Femur (tissue), 1 donor: ENCODE data around the gene LRATD1.

Source experiments
- DNase-seq: peaks from one replicate; pipeline ENCODE4 v3.0.0-alpha.2; 2017

The LRATD1 gene

DNA sequence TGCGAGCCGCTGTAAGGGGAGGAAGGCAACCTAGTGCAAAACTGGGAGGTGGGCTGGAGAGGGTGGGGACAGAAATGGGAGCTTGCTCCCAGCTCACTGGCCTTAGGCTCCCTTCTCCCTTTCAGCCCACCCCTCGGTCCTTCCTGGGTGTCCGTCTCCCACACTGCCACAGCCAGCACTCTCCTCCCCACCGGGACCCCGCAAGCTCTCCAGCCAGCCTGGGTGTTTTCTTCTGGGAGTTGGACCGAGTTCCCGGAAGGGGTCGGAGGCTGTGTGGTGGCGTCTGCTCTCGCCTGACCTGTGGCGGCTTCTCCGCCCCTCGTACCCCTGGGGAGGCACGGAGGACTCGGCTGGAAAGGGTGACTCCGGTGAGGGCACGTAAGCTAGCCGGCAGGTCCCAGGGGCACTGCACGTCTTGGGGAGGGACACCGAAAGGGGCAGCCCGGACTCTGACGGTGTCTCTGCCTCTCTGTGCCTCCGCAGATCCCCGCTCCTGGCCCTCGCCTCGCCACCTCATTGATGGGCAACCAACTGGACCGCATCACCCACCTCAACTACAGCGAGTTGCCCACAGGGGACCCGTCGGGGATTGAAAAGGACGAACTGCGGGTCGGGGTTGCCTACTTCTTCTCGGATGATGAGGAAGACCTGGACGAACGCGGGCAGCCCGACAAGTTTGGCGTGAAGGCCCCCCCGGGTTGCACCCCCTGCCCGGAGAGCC is 1.1 kb downstream of the LRATD1 start:
- peak; percentile 23 for DNase-seq

DNA sequence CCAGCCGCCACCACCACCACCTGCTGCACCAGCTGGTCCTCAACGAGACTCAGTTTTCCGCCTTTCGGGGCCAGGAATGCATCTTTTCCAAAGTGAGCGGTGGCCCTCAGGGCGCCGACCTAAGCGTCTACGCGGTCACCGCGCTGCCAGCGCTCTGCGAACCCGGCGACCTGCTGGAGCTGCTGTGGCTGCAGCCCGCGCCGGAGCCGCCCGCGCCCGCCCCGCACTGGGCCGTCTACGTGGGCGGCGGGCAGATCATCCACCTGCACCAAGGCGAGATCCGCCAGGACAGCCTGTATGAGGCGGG is 1.6 kb downstream of the LRATD1 start:
- no peak for DNase-seq

DNA sequence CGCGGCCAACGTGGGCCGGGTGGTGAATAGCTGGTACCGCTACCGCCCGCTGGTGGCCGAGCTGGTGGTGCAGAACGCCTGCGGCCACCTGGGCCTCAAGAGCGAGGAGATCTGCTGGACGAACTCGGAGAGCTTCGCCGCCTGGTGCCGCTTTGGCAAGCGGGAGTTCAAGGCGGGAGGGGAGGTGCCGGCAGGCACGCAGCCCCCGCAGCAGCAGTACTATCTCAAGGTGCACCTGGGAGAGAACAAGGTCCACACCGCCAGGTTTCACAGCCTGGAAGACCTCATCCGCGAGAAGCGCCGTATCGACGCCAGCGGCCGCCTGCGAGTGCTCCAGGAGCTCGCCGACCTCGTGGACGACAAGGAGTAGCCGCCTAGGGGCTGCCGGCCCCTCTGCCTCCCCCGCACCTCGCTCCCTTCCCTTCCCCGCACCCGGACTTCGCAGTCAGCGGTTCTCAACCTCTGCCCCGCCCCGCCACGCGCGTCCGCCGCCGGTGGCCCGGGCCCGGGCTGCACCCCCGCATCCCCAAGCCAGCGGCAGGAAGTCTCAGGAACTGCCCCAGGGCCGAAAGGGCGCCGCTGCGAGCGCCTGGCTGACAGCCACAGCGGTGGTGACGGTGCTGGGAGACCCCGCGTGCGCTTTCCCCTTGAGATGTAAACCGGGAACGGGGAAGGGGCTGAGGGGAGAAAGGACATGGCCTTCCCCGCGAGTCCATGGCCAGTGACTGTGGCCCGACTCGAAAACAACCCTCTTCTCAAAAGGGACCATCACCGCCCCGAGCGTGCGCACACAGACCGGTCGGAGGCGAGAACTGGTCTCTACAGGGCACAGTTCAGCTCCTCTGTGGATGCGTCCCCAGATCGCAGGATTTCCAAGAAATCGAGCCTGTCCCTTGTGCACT is 2.2 kb downstream of the LRATD1 start:
- DNase-seq, result peak; percentile 79

DNA sequence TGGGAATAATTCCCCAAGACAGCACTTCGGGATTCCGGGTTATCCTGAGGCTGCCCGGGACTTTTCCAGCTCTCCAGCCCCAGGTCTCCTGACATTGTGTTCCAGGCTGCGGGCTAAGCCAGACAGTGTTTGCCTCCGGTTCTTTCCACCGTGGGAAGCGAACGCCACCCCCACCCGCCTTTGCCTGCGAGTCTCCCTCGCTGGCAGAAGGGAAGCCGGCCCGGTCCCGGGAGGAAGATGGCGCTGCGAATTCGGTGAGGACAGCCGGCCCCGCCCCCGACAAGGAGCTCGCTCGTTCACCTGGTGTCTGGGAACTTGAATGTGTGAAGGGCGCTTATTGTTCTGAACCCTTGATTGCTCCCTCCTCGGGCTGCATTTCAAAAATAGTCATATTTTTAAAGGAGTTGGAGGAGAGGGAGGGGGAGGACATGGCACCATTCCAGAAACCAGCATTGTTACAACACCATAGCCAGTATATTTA is 2.9 kb downstream of the LRATD1 start:
- peak; percentile 70 for DNase-seq

DNA sequence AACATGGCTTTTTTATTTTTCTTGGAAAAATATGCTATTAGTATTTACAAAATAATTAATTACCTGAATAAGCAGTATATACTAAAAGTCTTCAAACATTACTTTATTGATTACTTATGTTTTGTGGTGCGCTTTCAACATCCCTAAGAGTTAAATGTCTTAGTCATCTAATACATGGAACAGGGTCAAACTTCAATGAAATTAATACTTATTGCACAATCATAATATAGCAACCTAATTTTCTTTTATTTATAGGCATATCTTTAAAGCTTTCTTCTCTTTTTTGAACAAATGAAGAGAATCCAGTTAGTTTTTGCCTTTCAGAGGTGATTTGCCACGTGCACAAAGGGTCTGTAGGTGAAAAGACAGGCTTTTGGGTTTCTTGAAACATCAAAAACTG is 6.0 kb downstream of the LRATD1 start:
- no peak for DNase-seq

DNA sequence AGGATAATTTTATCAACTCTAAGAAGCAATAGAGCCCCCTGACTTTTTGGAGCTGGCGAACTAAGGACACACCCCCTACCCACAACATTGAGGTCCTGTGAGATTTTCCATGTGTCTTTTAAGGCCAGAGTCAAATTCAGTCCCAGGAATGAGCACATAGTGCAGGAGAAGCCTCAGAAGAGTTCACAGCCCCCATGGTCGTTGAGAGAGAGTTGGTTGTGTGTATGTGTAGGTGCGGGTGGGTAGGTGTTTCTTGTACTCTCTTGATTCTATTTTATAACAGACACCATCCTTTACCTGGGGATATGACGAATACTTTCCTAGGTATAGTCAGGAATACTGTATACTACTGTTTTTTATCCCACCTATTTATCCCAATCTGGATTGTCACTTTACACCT is 8.6 kb downstream of the LRATD1 start:
- DNase-seq, result no peak

DNA sequence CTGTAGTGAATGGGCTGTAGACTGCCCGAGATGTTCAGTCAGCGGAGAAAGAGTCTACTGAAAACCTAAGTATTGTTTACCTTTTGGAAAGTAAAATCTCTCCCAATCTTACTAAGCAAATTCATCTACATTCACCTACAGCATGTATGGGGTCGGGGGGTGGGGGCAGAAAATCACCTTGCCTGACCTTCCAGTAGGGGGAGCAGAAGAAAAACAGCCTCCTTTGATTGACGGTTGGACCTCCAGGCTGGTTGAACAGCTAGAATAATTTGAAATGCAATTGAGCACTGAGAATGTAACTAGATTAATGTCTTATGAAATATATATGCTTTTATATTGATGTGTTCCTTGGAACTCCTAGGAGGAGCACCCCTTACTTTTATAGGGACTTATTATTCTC is 10.0 kb downstream of the LRATD1 start:
- no peak for DNase-seq

DNA sequence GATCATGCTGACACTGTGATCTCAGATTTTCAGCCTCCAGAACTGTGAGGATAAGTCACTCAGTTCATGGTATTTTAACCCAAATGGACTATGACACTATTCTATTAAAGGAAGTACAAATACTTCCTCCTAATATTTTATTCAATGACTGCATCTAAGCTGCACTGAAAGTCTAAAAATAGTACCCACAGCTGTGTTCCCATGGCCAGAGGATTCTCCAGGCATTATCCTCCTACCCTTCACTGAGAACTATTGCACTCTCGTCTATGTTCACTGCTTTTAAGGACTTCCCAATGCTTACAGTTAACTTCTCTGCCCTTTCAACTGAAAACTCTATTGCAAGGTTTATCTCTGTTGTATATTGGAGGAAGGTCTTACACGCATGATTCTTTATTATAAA is 15.2 kb downstream of the LRATD1 start:
- DNase-seq, result peak; percentile 34

DNA sequence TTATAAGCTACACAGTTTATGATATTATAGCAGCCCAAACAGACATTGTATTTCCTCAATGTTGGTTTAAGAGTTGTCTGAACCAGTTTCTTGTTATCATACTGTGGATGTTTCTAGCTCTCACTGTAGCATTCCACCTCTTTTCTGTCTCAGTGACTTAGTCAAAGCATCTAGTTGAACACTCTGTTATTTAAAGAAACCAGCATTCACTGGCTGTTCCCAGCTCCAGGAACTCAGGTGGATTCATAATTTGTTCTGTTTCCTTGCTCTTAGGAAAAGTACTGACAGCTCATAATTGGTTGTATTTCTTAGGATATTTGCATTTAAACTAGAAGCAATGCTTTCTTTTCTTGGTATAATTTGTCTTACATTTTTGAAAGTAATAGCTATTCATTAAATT is 17.5 kb downstream of the LRATD1 start:
- DNase-seq, result no peak

DNA sequence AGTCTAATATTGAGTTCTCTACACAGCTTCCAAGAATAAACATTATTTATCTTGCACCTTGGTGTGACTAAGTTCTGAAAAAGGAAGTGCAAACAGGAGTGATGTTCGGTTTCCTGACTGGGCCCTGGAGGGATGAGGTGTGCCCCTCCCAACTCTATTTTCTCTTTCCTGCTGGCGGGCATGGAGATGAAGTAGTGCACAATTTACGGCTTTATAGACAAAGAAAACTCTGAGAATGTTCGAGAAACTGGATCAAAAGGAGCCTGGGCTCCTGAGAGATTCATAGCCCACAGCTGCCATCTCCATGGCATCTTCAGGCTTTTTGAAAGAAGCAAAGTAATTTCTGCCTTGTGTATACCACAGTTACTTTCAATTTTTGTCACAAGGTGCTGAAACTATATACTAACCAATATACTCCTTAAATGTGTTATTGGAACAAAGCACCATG is 22.3 kb downstream of the LRATD1 start:
- DNase-seq, result no peak

DNA sequence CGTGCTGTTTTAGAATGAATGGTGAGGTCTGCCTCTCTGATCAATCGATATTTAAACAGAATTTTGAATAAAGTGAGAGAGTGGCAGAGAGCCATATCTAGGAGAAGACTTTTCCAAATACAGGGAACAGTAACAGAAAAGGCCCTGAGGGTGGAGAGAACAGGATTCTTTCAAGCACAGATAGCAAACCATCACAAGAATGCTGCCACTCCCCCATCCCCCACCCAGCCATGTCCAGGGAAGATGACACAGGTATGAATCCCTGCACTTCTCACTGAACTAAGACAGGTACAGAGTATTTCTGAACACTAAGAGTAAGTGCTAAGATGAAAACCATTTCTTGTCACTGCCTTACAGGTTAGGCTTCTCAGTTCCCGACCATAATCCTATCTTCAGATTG is 23.6 kb downstream of the LRATD1 start:
- DNase-seq, result no peak

DNA sequence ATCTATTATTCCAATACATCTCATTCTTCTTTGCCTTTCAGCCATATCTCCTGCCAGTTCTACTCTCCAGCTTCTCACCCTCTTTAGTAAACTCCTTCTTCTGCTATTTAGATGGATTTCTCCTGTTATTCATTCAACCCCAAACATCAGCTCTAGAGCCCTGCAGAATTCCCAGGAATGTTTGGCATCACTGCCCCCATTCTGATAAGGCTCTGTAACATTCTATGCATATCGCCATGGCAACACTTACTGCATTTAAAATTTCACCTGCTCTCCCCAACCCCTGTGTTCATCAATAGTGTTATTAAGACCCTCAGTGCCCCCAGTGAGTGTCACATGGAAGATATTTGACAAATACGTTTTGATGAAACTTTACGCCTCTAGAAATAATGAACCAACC is 28.6 kb downstream of the LRATD1 start:
- DNase-seq, result no peak

DNA sequence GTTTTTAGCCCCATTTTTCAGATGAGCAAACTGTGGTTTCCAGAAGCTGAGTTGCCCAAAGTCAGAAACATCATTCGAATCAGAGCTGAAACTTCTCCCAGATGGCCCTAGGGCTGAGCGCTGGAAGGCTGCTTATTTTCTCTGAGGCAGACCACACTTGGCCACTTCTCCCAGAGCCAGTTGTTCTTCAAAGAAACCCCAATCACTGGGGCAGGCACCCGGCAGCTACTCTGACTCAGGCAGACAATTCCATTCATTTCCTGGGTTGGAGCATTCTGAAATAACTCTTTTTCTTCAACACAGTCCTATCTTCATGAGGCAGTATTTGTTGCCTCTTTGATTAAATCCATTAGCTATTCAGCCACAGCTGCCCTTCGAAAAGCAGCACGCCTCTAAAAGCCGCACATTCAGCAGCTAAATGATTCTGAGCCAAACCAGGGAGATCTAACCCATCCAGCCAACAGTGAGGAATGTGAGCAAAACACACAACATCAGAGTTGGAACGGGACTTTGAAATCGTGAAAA is 40.9 kb downstream of the LRATD1 start:
- DNase-seq, result peak; percentile 18

DNA sequence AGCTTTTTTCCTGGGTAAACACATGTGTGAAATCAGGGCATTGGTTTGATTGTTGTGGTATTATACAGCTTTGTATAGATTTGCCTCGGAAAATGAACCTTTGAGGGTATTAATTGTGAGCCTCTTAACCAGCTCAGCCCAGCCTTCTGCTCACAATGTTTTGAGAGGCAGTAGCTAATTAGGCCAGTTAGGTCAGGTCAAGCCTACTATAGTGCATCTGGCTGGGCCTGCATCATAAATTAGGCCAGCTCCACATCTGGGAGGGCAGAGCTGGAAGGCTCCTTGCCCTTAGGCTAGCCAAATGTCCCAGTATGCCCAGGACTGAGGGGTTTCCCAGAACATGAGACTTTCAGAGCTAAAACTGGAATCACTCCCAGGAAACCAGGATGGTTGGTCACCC is 43.0 kb downstream of the LRATD1 start:
- no peak for DNase-seq

DNA sequence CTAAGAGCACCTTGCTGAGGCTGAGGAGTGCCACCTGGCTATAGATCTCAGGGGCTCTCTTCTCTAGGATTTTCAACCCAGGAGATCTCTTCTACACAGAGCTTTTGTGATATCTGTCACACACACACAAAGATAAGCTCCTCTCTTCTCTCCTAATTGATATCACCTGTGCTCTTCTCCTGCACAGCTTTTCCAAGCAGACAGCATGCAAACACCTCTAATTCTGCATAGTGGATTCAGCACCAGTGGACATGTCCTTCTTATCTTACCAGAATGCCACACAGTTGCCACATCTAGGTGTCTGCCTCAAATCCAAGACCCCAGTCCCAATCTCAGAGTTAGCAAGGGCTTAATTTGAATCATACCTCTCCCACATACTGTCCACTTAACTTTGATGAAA is 43.9 kb downstream of the LRATD1 start:
- DNase-seq, result no peak

DNA sequence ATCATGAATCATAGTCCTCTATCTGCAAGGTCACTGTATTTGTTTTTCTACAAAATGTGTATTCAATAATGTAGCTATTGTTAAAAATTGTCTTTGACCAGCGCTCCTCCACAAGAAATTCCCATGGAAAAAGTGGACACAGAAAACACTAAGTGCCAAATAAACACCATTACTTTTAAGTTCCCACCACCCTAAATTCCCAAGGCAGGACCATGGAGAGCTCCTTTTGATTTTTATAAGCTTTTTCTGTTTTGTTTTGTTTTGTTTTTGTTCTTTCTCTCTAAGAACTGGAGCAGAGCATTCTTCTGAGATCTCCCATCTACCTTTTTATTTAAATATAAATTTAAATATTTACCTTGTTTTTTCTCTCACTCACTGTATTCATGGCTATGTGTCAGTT is 44.5 kb downstream of the LRATD1 start:
- no peak for DNase-seq

DNA sequence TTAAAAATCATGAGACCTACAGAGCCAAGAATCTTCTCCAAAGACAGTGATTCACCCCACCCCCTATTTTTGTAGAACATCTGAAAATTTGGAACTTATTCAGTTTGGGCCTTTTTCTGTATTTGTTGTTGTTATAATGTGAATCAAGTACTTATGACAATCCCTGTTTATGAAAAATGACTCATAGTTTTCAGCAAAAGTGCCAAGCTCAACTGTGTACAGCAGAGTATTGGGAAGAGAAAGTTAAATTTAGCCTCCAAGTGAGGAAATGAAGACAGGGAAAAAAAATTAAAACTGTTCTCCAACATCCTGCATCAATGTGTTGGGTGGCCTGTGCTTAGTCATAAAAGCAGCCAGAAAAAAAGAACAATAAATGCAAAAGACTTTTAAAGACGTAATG is 46.2 kb downstream of the LRATD1 start:
- DNase-seq, result no peak

DNA sequence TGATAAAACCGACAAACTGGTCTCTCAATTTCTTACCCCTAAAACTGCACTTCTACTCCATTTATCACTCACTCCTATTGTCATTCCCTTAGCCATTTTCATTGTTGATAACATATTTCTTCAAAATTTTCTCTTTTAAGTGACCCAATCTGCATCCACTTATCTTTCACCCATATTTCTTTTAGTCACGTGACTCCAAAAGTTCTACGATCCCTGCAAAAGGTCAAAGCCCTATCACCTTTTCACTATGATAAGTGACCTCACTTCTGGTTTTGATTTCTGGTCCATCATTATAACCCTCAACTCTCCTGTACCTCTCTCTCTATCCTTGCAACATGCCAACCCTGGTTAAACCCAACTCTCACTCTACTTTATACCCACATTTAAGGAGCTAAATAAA is 49.1 kb downstream of the LRATD1 start:
- DNase-seq, result no peak
